Measurements from ENCODE around the gene BPIFB2. TPM values are rescaled to one million over a fixed set of nuclear protein-coding genes. Genes with fewer than 3 reads are reported as not detected.

Gene BPIFB2
- total and polyA plus RNA-seq, 10 of the 15 experiments (the other 5 are each of a cell fraction or from before 2014, with no cell fraction given) = not detected

- POLR2A ChIA-PET = no interaction called here
- no peak for FAIRE-seq
- BruUV-seq (replicated peaks) = no TSS peak
- RAD21 ChIA-PET (ENCODE audit: unreplicated experiment) = no interaction called here
- peaks cover 3% of the 10 kb centered on the region for H3K4me1 ChIP-seq (ENCODE audit: control insufficient read depth, insufficient read depth, low read length)
- no peak overlapping the region for H3K9ac ChIP-seq (ENCODE audit: control insufficient read depth, insufficient read depth, low read length)
- WGBS (ENCODE audit: insufficient coverage, insufficient replicate concordance, low lambda C conversion rate, missing lambda C conversion rate) = 49% methylated on average over 18 of the region's 18 CpGs
- in situ Hi-C loops (cut with MboI) (no loop called here), intact Hi-C loops (cut with micrococcal nuclease; ENCODE audit: unreplicated experiment) (no loop called here)
- SMC1A ChIA-PET (ENCODE audit: uncharacterized antibody, unreplicated experiment) = no interaction called here
- H3K9me3 ChIP-seq (replicated peaks; ENCODE audit: control insufficient read depth, insufficient read depth, low read length) = no peaks in the 10 kb centered on the region
- no peak for DNase-seq (ENCODE audit: low read depth, low spot score)
- H3K4me2 ChIP-seq (ENCODE audit: control insufficient read depth, insufficient read depth) = no peak overlapping the region
- no peak overlapping the region for H3K27ac ChIP-seq (ENCODE audit: control insufficient read depth, insufficient read depth)
- H3K4me3 ChIP-seq = no peak overlapping the region
- H3K79me2 ChIP-seq (ENCODE audit: control insufficient read depth, insufficient read depth, low read length) = no peaks in the 10 kb centered on the region
- ATAC-seq = no peak
- CTCF ChIA-PET = no interaction called here
- H4K20me1 ChIP-seq (ENCODE audit: control insufficient read depth, insufficient read depth) = no peaks in the 10 kb centered on the region
- H2AFZ ChIP-seq (ENCODE audit: control insufficient read depth, low read depth, low read length) = no peak overlapping the region
- H3K27me3 ChIP-seq (replicated peaks in 1 of 2; ENCODE audit: control insufficient read depth in 2 of 2, insufficient read depth in 2 of 2, low read length in 1 of 2) = peaks cover 0 to 1% of the 10 kb centered on the region in 2 experiments; a peak in 1 of 4 replicates
- no peak for TF ChIP-seq LARP7 (IDR thresholded peaks at IDR 0.05)
- no peak for TF ChIP-seq PML (IDR thresholded peaks at IDR 0.05; ENCODE audit: low read length)
- TF ChIP-seq JUNB (IDR thresholded peaks at IDR 0.05) = no peak
- no peak for TF ChIP-seq POU2F2 (IDR thresholded peaks at IDR 0.05; ENCODE audit: borderline replicate concordance, low read depth, low read length)
- TF ChIP-seq MEF2A (IDR thresholded peaks at IDR 0.05; ENCODE audit: insufficient read depth, low read depth, low read length) = no peak
- TF ChIP-seq NFXL1 (IDR thresholded peaks at IDR 0.05; ENCODE audit: borderline replicate concordance) = no peak
- TF ChIP-seq MLLT1 (IDR thresholded peaks at IDR 0.05) = no peak
- TF ChIP-seq IRF4 (IDR thresholded peaks at IDR 0.05; ENCODE audit: low read depth, low read length) = no peak
- TF ChIP-seq CHD1 (IDR thresholded peaks at IDR 0.05; ENCODE audit: low read depth, low read length) = no peak
- TF ChIP-seq IKZF1 (conservative IDR thresholded peaks at IDR 0.05) = no peak
- TF ChIP-seq BHLHE40 (IDR thresholded peaks at IDR 0.05; ENCODE audit: borderline replicate concordance in 1 of 2, low read depth in 2 of 2, low read length in 1 of 2) = no peak
- no peak for TF ChIP-seq ZNF687 (IDR thresholded peaks at IDR 0.05)
- no peaks in the 10 kb centered on the region for H3K36me3 ChIP-seq (ENCODE audit: control insufficient read depth in 2 of 2, insufficient read depth in 2 of 2, low read length in 1 of 2)
Observed at GRCh38 chr20:33020278-33021161, 13.0 kb downstream of the BPIFB2 start.

Measured in GM12878 (cell line).